ENCODE results near the gene KLHL36.
"Not testable (repeated sequence)": the region's sequence is repeated elsewhere in the genome, so short reads cannot be mapped to it uniquely, and the experiment has no call there.

Gene KLHL36

GRCh38 chr16:84673561-84673960 lies 25.2 kb downstream of the KLHL36 start:
- DNase-seq (ENCODE audit: low spot score), result no peak

- DNase-seq (ENCODE audit: low spot score), result no peak
These were observed 27.1 kb downstream of the KLHL36 start for GRCh38 chr16:84675423-84675822.

- no peak for DNase-seq (ENCODE audit: low spot score)
These were observed 27.6 kb downstream of the KLHL36 start for GRCh38 chr16:84675884-84676283.

GRCh38 chr16:84677017-84677803 lies 28.9 kb downstream of the KLHL36 start:
- DNase-seq (ENCODE audit: low spot score), result no peak

GRCh38 chr16:84677849-84678248 lies 29.5 kb downstream of the KLHL36 start:
- DNase-seq (ENCODE audit: low spot score), result no peak

GRCh38 chr16:84678541-84678940 lies 30.2 kb downstream of the KLHL36 start:
- DNase-seq (ENCODE audit: low spot score), result no peak

GRCh38 chr16:84680165-84680842 lies 32.0 kb downstream of the KLHL36 start:
- no peak for DNase-seq (ENCODE audit: low spot score)

- no peak for DNase-seq (ENCODE audit: low spot score)
These were observed 32.7 kb downstream of the KLHL36 start for GRCh38 chr16:84680843-84681629.

- no peak for DNase-seq (ENCODE audit: low spot score)
These were observed 35.6 kb downstream of the KLHL36 start for GRCh38 chr16:84683691-84684591.

- no peak for DNase-seq (ENCODE audit: low spot score)
These were observed 36.3 kb downstream of the KLHL36 start for GRCh38 chr16:84684592-84684965.

GRCh38 chr16:84685210-84685609 lies 36.9 kb downstream of the KLHL36 start:
- DNase-seq (ENCODE audit: low spot score), result no peak

- no peak for DNase-seq (ENCODE audit: low spot score)
These were observed 38.5 kb downstream of the KLHL36 start for GRCh38 chr16:84686707-84687298.

GRCh38 chr16:84687715-84688114 lies 39.4 kb downstream of the KLHL36 start:
- DNase-seq (ENCODE audit: low spot score), result no peak

- not testable (repeated sequence) for DNase-seq (ENCODE audit: low spot score)
These were observed 39.9 kb downstream of the KLHL36 start for GRCh38 chr16:84688163-84688562.

- no peak for DNase-seq (ENCODE audit: low spot score)
These were observed 40.8 kb downstream of the KLHL36 start for GRCh38 chr16:84689111-84689510.

GRCh38 chr16:84690088-84690819 lies 41.9 kb downstream of the KLHL36 start:
- no peak for DNase-seq (ENCODE audit: low spot score)

GRCh38 chr16:84692451-84693214 lies 44.3 kb downstream of the KLHL36 start:
- no peak for DNase-seq (ENCODE audit: low spot score)

GRCh38 chr16:84693869-84694268 lies 45.6 kb downstream of the KLHL36 start:
- DNase-seq (ENCODE audit: low spot score), result not testable (repeated sequence)

GRCh38 chr16:84694980-84695379 lies 46.7 kb downstream of the KLHL36 start:
- DNase-seq (ENCODE audit: low spot score), result no peak

Measured in putamen (tissue), 1 donor.